A549 (cell line): ENCODE results near the gene ERN2.

Experiments
- EHMT2 ChIP-seq: fragments of 200-600 bp; sonication (generic); IDR thresholded peaks from 2 replicates; pipeline ENCODE4 v1.6.1; 2016; ENCODE audit warnings: antibody characterized with exemption, low read depth, mild to moderate bottlenecking, moderate library complexity
- FOXS1 ChIP-seq: fragments of 250-450 bp; sonication (Bioruptor Pico); IDR thresholded peaks from 2 replicates; pipeline ENCODE4 v1.5.0; 2020; ENCODE audit warnings: mild to moderate bottlenecking, moderate library complexity
- KDM1A ChIP-seq: fragments of 200-600 bp; sonication (generic); IDR thresholded peaks from 2 replicates; pipeline ENCODE4 v1.6.1; 2016; ENCODE audit warnings: low read depth, mild to moderate bottlenecking
- POLR2A ChIP-seq: IDR thresholded peaks from 2 replicates; pipeline ENCODE4 v1.6.1; 2012; ENCODE audit warnings: mild to moderate bottlenecking, low read length
- RCOR1 ChIP-seq: fragments of 150-350 bp; IDR thresholded peaks from 2 replicates; pipeline ENCODE4 v1.6.1; 2014; ENCODE audit warnings: antibody characterized with exemption, low read length, low read depth
- SMC3 ChIP-seq: fragments of >200 bp; sonication (Bioruptor Twin); formaldehyde crosslinking; IDR thresholded peaks from 3 replicates; pipeline ENCODE4 v1.6.1; 2018; ENCODE audit warnings: inconsistent platforms
- SREBF2 ChIP-seq: fragments of 450-650 bp; IDR thresholded peaks from 2 replicates; pipeline ENCODE4 v1.6.1; 2014; ENCODE audit warnings: mild to moderate bottlenecking, moderate library complexity
- ZC3H11A ChIP-seq: fragments of 450-650 bp; IDR thresholded peaks from 2 replicates; pipeline ENCODE4 v1.6.1; 2014; ENCODE audit warnings: antibody characterized with exemption, mild to moderate bottlenecking
- TF ChIP-seq, protein P1 (sequence below): fragments of >200 bp; sonication (Bioruptor Twin); formaldehyde crosslinking; IDR thresholded peaks from 3 replicates; pipeline ENCODE4 v1.5.1; 2016
- TF ChIP-seq, protein P2 (sequence below): fragments of 250-450 bp; sonication (Bioruptor Pico); IDR thresholded peaks from 2 replicates; pipeline ENCODE4 v1.5.0; 2021; ENCODE audit warnings: mild to moderate bottlenecking, moderate library complexity, borderline replicate concordance
- TF ChIP-seq, protein P3 (sequence below): fragments of 200-600 bp; sonication (generic); IDR thresholded peaks from 2 replicates; pipeline ENCODE4 v1.6.1; 2016; ENCODE audit warnings: antibody characterized with exemption, mild to moderate bottlenecking, moderate library complexity
- TF ChIP-seq, protein P4 (sequence below): IDR thresholded peaks from 2 replicates; pipeline ENCODE4 v1.6.1; 2012

DNA sequence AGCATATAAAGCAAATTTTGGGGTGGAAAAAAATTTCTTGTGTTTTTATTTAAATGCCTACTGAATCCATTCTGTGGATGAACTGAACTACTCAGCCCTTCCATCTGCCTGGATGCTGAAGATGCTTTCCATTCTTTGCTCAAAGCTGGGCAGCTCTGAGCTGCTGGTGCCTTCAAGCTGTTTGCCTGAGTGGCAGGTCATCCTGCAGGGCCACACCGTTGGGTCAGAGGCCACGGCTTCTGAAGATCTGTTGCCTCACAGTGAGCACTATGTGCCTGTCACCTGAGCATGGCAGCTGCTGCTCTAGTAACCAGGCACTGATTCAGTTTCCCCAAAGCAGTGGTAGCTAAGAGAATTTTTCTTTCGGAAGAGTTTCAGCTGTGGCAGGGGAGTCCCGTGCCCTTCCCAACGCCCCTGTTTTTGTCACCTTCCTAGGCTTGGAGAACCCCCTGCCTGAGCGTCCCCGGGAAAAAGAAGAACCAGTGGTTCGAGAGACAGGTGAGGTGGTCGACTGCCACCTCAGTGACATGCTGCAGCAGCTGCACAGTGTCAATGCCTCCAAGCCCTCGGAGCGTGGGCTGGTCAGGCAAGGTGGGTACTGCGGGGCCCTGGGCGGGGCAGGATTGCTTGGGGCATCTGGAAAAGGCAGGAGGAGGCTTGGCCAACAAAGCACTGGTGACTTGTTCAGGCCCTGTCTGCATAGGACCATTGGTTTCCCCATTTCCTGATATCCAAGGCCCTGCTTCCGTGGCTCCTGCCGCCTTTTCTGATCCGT is 25.8 kb downstream of the ERN2 start:
- TF ChIP-seq, protein P1, sequence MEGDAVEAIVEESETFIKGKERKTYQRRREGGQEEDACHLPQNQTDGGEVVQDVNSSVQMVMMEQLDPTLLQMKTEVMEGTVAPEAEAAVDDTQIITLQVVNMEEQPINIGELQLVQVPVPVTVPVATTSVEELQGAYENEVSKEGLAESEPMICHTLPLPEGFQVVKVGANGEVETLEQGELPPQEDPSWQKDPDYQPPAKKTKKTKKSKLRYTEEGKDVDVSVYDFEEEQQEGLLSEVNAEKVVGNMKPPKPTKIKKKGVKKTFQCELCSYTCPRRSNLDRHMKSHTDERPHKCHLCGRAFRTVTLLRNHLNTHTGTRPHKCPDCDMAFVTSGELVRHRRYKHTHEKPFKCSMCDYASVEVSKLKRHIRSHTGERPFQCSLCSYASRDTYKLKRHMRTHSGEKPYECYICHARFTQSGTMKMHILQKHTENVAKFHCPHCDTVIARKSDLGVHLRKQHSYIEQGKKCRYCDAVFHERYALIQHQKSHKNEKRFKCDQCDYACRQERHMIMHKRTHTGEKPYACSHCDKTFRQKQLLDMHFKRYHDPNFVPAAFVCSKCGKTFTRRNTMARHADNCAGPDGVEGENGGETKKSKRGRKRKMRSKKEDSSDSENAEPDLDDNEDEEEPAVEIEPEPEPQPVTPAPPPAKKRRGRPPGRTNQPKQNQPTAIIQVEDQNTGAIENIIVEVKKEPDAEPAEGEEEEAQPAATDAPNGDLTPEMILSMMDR: no peak
- TF ChIP-seq, protein P2, sequence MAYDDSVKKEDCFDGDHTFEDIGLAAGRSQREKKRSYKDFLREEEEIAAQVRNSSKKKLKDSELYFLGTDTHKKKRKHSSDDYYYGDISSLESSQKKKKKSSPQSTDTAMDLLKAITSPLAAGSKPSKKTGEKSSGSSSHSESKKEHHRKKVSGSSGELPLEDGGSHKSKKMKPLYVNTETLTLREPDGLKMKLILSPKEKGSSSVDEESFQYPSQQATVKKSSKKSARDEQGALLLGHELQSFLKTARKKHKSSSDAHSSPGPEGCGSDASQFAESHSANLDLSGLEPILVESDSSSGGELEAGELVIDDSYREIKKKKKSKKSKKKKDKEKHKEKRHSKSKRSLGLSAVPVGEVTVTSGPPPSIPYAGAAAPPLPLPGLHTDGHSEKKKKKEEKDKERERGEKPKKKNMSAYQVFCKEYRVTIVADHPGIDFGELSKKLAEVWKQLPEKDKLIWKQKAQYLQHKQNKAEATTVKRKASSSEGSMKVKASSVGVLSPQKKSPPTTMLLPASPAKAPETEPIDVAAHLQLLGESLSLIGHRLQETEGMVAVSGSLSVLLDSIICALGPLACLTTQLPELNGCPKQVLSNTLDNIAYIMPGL (CRISPR knock-in tag): no peak
- TF ChIP-seq ZC3H11A: no peak
- TF ChIP-seq, protein P3, sequence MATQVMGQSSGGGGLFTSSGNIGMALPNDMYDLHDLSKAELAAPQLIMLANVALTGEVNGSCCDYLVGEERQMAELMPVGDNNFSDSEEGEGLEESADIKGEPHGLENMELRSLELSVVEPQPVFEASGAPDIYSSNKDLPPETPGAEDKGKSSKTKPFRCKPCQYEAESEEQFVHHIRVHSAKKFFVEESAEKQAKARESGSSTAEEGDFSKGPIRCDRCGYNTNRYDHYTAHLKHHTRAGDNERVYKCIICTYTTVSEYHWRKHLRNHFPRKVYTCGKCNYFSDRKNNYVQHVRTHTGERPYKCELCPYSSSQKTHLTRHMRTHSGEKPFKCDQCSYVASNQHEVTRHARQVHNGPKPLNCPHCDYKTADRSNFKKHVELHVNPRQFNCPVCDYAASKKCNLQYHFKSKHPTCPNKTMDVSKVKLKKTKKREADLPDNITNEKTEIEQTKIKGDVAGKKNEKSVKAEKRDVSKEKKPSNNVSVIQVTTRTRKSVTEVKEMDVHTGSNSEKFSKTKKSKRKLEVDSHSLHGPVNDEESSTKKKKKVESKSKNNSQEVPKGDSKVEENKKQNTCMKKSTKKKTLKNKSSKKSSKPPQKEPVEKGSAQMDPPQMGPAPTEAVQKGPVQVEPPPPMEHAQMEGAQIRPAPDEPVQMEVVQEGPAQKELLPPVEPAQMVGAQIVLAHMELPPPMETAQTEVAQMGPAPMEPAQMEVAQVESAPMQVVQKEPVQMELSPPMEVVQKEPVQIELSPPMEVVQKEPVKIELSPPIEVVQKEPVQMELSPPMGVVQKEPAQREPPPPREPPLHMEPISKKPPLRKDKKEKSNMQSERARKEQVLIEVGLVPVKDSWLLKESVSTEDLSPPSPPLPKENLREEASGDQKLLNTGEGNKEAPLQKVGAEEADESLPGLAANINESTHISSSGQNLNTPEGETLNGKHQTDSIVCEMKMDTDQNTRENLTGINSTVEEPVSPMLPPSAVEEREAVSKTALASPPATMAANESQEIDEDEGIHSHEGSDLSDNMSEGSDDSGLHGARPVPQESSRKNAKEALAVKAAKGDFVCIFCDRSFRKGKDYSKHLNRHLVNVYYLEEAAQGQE: no peak
- TF ChIP-seq FOXS1 (CRISPR knock-in tag): no peak
- TF ChIP-seq RCOR1: no peak
- TF ChIP-seq, protein P4, sequence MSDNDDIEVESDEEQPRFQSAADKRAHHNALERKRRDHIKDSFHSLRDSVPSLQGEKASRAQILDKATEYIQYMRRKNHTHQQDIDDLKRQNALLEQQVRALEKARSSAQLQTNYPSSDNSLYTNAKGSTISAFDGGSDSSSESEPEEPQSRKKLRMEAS: no peak
- TF ChIP-seq POLR2A: no peak
- no peak for TF ChIP-seq EHMT2
- TF ChIP-seq SREBF2: no peak
- no peak for TF ChIP-seq KDM1A
- no peak for TF ChIP-seq SMC3
